Mesenteric fat pad (tissue), 1 donor: ENCODE measurements around the gene ST8SIA1. TPM values are rescaled to one million over a fixed set of nuclear protein-coding genes. Genes with fewer than 3 reads are reported as not detected.
"Not testable (repeated sequence)": the region's sequence is repeated elsewhere in the genome, so short reads cannot be mapped to it uniquely, and the experiment has no call there.

Experiments used
- DNase-seq: peaks from one replicate; pipeline ENCODE4 v3.0.0-alpha.2; 2020; ENCODE audit warnings: low spot score
- long read RNA-seq: library from polyadenylated mRNA; unstranded; transcript quantifications from one replicate; pipeline ENCODE4 v2.0.0, GENCODE V29; 2020
- total RNA-seq: library from RNA; stranded (reverse); fragmentation: NEBNext Ultra II Directional; extraction: Animal tissue kit (Norgen Biotek cat#: 25700); gene quantifications from one replicate; pipeline ENCODE4 v1.2.1, GENCODE V29; 2021
- donor health status: DM: yes; HTN: yes; CAD: no.

The ST8SIA1 gene
- total RNA-seq = 1.6 TPM
- long read RNA-seq, partial matches to known transcripts = 0 of 1 reads
- long read RNA-seq, other reads (novel, unspliced or antisense) = 0 of 1 reads

- no peak for DNase-seq
Measured at GRCh38 chr12:22334410-22335100, at the start of gene ST8SIA1. TSS of gene ST8SIA1 (minus strand) at chr12:22334707. CDS start at chr12:22334232, 475 bp downstream.

GRCh38 chr12:22380031-22380430 lies 45.5 kb upstream of the ST8SIA1 start:
- DNase-seq = no peak

GRCh38 chr12:22377731-22378496 lies 43.4 kb upstream of the ST8SIA1 start:
- no peak for DNase-seq

- not testable (repeated sequence) for DNase-seq
Measured at GRCh38 chr12:22376596-22377150, 42.2 kb upstream of the ST8SIA1 start.

- no peak for DNase-seq
Measured at GRCh38 chr12:22374508-22374907, 40.0 kb upstream of the ST8SIA1 start.

- no peak for DNase-seq
Measured at GRCh38 chr12:22372277-22372837, 37.9 kb upstream of the ST8SIA1 start.

- no peak for DNase-seq
Measured at GRCh38 chr12:22366181-22366580, 31.7 kb upstream of the ST8SIA1 start.

GRCh38 chr12:22361785-22362184 lies 27.3 kb upstream of the ST8SIA1 start:
- no peak for DNase-seq

GRCh38 chr12:22360774-22361173 lies 26.3 kb upstream of the ST8SIA1 start:
- no peak for DNase-seq

- no peak for DNase-seq
Measured at GRCh38 chr12:22357531-22357930, 23.0 kb upstream of the ST8SIA1 start.

- DNase-seq = no peak
Measured at GRCh38 chr12:22356231-22356630, 21.7 kb upstream of the ST8SIA1 start.

GRCh38 chr12:22355011-22355580 lies 20.6 kb upstream of the ST8SIA1 start:
- DNase-seq = no peak

GRCh38 chr12:22353615-22354325 lies 19.3 kb upstream of the ST8SIA1 start:
- DNase-seq = no peak

GRCh38 chr12:22350886-22351285 lies 16.4 kb upstream of the ST8SIA1 start:
- no peak for DNase-seq

- DNase-seq = no peak
Measured at GRCh38 chr12:22348208-22348607, 13.7 kb upstream of the ST8SIA1 start.

GRCh38 chr12:22340143-22340542 lies 5.6 kb upstream of the ST8SIA1 start:
- DNase-seq = no peak

- no peak for DNase-seq
Measured at GRCh38 chr12:22339691-22340090, 5.2 kb upstream of the ST8SIA1 start.

- no peak for DNase-seq
Measured at GRCh38 chr12:22335794-22336166, 1.3 kb upstream of the ST8SIA1 start.

- no peak for DNase-seq
Measured at GRCh38 chr12:22333713-22334409, 646 bp downstream of the ST8SIA1 start.

- DNase-seq = no peak
Measured at GRCh38 chr12:22333186-22333712, 1.3 kb downstream of the ST8SIA1 start.
